ENCODE measurements around the gene GPC5.

GPC5 gene

DNA sequence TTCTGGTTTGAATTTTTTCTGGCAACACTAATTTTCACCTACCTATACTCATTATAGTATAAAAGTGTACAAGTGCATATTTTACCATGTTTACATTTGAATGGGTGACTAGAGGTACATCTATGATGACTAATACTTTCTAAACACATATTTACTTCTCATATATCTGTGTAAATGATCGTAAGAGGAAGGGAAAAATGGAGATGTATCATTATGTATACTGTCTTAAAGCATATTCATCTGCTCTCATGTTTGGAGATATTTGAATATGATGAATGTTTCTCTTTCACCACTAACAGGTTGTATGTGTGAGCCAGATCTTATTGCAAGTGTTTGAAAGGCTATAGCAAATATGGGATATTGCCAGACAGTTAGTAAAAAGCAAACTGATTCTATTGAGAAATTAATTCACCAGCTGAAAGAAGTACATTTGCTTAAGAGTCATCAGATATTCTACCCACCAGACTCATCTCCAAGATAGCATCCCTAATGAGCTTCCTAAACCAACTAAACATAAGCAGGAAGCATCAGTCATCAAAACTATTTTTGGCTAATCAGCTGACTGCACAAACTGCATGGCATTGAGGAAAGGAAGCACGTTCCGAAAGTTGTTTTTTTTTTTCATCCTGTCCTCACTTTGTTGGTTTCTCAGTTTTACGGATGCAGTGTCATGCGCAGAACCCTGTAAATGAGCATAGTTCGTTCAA is 738.2 kb downstream of the GPC5 start:
- DNase-seq, result no peak

DNA sequence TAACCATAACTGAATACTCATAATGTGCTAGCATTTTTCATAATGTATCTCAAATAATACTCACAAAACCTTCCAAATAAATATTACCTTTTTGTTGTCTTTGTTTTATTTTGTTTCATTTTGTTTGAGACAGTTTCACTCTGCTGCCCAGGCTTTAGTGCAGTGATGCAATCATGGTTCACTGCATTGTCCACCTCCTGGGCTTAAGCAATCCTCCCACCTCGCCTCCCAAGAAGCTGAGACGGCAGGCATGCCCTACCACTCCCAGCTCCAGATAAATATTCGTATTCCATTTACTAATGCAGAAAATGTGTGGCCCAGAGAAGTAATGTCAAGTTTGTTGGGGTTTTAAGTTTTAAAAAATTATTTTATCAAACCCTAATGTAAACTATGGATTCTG is 739.1 kb downstream of the GPC5 start:
- DNase-seq, result no peak

DNA sequence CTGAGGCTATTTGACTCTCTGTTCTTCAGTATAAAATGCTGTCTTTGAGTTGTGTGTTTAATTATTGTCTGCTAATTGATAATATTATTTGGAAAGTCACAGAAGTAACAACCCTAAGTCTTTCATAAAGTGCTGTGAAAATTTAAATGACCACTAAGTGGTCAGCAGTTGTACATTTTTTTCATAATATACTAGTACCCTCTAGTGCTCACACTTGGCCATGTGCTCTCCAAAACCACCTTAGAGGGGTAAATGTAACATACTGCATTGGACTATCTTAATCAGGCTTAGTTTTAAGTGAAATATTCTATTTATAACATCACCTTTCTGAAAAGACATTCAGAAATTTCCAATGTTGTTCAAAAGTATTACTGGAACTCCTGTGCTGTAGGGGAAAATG is 745.3 kb downstream of the GPC5 start:
- DNase-seq, result no peak

DNA sequence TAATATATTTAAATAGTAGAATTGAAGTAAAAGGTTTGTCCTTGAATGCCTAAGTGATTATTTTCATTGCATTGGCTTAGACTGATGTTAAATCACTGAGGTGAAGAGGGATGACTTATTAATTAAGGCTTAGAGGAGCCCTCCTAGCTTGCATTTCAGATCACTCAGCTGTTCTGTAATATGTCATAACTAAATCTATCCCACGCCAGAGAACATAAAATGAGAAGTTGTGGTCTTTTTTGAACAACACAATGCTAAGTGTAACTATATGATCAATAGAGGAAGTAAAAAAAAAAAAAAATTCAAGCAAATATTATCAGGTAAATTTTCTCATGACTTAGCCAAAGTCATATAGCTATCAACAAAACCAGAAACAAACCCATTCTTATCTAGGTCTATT is 752.2 kb downstream of the GPC5 start:
- no peak for DNase-seq

DNA sequence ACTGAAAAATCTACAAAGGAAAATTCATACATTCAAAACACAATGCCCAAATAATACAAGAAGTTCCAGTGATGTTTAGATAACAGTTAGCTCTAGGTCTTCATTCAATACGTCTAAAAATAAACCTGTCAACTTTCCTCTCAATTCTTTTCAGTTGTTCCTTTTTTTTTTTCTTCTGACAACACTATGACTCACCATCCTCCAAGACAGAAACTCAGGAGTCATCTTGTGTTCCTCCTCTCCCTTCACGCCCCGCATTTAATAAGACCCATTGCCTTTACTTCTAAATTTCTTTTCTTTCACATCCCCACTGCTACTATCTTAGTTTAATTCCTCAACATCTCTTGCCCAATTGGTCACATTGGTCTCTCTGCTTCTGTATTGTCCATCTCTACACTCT is 759.9 kb downstream of the GPC5 start:
- DNase-seq, result no peak

DNA sequence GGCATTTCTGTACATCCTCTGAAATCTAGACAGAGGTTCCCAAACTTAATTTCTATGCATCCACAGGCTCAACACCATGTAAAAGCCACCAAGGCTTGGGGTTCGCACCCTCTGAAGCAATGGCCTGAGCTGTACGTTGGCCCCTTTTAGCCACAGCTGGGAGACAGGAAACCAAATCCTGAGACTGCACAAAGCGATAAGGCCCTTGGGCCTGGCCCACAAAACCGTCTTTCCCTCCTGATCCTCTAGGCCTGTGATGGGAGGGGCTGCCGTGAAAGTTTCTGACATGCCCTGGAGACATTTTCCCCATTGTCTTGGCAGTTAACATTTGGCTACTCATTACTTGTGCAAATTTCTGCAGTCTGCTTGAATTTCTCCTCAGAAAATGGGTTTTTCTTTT is 766.4 kb downstream of the GPC5 start:
- no peak for DNase-seq

DNA sequence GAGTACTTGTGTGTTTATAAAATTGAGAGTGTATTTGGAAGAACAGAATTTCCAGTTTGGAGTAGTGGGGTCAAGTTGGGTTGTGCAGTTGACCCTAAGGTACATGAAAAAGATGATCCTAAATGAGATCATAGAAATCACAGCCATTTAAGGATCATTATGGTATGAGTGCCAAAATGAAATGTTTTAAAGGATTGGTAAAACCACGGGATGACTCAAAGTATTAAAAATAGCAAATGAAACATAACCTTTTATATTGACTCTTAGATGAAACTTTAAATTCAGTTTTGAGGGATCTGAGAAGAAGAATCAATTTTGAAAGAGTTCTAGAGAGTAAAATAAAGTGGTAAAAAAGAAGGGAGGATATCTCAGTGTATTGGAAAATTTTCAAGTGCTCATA is 773.8 kb downstream of the GPC5 start:
- no peak for DNase-seq

DNA sequence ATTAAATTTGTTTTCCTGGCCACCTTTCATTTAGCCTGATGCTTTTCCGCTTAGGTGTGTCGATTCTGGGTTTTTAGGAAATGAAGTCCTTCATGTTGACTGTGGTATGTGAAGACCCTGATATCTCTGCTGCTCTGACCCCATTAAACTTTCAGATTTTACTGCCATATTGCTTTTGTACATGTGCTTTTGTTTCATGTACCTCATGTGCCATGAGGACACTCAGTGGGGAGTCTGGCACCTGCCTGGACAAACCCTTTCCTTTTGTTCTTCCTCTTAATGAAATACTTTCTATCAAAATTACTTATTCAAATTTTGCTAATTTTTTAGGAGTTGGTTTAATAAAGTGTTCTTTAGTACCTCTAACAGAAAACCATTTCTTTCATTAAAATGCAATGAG is 774.8 kb downstream of the GPC5 start:
- no peak for DNase-seq

DNA sequence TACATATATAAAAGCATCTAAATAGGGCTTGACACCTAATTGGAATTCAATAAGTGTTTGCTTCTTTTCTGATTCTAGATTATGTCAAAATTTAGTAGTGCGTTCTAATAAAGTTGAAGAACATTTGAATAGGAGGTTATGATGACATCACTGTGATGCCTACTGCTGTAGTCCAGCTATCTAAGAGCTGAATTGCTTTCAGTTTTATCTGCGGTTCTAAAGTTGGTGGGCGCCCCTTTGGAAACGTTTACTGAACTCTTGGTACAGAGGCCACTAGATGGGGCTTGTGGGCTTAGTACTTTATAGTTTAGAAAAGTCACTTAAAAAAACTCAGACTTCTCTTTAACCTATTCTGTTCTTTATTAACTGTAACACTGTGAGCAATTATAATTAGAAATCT is 776.9 kb downstream of the GPC5 start:
- peak in 1 of 51 donors; percentile 1 for DNase-seq

DNA sequence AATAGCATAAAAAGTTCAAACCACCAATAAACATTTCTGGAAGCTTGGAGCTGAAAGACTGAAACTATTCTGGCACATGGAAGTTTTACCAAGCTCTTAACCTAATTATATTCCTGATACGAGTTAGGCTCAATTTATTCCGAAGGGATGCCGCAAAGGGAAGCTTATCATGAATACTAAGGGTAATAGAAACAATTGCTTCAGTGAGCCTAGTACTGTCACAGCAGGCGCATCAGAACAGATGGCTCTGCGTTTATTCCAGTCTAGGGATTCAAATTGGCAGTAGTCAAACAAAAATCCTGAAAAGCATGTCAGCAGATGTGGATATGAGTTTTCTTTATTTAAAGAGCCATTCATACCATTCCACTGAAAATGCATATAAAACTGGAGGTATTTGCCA is 779.5 kb downstream of the GPC5 start:
- no peak for DNase-seq

DNA sequence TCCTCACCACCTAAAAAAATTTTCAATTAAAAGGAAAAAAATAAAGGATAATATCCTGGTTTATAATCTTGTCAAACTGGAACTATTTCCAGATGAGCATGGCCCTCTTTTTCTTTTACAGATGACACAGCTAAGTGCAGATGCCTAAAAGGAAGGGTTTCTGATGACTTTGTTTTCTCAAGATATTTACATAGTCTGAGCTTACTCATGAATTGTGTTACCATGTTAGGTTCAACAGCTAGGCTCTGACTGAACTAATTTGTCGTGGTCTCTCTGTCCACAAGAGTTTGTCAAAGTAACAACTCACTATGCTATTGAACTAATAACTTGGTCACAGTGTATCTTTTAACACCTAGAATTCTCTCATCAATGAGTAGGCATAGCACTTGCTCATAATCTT is 780.8 kb downstream of the GPC5 start:
- DNase-seq, result no peak

DNA sequence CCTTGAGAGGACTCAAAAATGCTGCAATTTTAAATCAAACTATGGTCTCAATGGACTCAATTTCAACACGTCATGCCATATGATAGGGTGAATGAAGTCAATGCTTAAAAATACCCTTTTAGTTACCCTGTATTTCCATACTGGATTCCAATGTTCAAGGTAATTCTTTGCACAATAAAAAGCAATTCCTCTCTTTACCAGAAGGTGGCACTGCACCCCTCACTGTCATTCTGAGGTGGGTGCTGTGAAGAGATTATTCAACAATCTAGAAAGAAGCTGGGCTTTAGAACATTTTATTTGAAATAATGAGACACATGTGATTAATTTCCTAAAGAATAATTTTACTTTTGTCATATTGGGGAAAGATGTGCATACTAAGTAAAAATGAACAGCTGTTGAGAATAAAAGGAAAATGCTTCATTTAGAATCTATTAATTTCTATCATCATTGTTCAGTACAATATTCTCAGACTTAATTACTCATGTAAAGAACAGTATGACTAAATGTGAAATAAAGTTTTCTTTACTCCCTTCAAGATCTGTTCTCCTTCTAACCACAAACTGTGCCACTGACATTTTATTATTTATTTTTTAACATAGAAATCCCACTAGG is 789.1 kb downstream of the GPC5 start:
- DNase-seq, result peak in 2 of 51 donors; percentile 12 to 49

DNA sequence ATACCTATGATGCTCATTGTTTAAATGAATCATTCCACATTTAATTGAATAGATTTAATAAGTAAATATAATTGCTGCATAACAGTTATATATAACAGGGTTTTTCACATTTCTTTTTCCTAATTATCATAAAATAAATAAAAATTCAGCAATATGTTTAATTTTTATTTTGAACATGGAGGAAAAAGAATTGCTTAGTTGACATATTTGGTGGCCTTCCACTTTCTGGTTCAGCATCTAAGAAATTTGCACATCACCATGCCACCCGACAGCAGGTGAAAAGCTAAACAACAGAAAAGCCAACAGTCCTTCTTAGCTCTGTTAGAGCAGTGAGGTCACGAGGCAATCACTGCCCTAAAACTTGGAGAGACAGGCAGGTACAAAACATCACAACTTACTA is 790.2 kb downstream of the GPC5 start:
- DNase-seq, result no peak

DNA sequence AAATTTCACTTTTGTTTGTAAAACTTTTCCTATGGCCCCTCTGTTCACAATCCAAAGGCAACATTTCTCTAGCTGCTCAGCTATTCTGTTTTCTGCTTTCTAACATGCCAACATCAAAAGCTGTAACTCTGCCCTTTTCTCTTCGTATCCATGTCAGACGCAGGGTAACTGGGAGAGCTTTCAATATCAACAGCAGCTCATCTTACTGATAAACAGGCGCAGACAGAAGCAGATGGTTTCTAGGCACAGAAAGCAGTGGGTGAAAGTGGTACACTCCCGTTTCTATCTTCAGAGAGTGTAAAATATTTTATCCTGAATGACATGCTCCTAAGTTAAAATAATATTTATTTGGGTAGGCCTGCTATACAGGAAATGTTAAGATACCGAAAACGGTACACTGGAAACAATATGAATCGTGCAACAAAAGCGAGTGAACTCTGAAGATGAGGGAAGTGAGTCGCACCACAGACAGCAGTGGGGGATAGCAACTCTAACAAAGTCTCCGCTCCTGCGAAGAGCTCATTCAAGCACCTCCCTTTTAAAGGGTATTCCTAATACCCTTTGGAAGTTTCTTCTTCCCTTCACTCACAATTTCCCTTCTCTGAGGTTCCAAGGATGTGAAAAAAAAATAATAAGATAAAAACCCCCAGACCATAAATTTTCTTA is 798.3 kb downstream of the GPC5 start:
- no peak for DNase-seq

DNA sequence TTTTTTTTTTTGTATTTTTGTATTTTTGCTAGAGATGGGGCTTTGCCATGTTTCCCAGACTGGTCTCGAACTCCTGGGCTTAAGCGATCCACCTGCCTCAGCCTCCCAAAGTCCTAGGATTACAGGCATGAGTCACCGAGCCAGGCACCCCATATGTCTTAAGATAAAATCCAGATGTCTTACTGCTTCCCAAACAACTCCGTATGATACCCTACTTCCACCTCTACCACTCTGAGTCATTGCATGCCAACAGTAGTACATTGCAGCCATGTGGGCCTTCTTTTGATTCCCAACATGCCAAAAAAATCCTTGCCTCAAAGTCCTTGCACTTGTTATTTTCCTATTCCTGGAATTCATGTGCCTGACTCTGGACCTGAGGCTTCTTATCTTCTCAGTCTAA is 799.2 kb downstream of the GPC5 start:
- DNase-seq, result no peak

DNA sequence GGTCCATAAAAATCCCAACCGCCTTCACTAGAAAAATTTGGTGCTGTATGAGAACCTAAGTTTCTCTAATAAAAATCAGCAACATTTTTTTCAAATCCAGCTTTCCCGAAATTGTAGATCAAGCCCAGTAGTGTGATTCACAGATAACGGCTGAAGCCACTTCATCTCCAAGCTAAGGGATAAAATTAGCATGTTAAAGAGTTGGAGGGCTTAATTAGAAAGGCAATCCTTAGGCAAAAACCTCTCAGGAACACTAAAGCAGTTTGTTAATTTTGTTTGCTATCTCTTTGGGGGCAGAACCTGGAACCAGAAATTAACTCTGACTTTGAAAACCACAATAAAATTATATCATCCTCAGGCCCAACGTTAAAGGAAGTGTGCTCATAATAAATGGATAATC is 820.2 kb downstream of the GPC5 start:
- DNase-seq, result no peak

DNA sequence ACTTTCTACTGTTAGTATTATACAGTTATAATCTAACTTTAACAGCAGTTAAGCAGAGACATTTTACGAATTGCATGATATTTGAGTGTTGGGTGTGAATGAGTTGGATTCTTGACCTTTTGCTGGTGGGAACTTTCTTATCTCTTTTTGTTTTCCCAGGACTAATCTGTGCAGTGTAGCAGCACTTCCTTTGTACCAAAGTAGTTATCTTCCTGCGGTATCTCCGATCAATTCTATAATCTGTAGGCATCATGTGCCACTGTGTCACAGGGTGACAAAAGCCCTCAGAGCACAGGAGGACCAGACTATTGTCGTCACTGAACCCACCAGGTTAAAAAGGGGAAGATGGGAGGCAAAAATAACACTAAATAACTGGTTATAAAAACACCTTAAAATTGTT is 823.5 kb downstream of the GPC5 start:
- no peak for DNase-seq

DNA sequence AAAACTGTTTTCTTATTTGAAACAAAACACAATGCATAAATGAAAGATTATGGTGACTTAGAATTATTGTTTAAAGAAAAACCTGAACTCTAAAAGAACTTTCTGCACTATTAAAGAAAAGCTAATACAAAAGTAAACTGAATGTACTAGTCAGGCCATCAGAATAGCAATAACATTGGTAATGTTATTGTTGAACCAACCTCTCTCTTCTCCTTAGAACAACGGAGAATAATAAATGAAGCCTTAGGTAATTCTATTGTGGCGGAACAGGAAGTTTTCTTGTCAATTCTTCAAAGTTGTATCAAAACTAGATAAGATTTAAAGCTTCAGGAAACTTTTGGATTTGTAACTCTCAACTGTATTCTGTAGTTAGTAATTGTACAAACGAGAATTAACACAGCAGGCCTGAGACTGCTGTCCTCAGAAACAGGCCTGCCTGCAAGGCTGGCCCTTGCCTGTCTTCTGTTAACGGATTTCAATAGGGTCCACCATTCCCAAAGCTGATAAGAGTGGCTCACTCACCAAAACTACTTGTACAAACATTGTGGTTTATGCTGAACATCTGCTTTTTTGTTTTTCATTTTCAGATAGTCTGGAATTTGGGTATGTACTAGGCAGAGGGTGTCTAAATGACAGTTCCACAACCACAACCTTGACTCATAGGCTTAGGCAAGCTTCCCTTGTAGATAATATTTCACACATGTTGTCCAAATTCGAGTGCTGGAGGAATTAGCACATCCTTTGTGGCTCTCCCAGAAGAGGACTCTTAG is 825.8 kb downstream of the GPC5 start:
- DNase-seq, result no peak

DNA sequence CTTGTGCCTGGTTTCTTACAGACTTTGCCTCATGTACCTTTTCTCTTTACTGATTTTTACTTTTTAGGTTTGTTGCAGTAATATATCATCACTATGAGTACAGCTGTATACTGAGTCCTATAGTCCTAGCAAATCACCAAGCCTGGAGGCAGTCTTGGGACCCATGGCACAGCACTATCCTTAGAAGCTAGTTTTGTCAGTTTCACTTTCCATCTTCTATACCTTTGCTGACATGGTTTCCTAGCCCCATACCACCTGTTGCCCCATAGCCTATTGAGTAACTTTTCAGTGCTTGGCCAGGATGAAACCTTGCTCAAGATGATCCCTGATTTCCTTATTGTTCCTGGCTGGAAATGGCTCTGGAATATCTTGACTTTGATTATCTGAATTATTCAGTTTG is 826.4 kb downstream of the GPC5 start:
- no peak for DNase-seq

DNA sequence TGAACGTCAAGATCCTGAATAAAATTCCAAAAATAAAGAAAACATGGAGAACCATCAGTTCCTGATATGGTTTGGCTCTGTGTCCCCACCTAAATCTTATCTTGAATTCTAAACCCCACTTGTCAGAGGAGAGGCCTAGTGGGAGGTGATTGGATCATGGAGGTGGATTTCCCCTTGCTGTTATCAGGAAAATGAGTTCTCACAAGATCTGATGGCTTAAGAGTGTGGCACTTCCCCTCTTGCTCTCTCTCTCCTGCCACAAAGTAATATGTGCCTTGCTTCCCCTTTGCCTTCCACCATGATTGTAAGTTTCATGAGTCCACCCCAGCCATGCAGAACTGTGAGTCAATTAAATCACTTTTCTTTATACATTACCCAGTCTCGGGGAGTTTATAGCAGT is 827.4 kb downstream of the GPC5 start:
- no peak for DNase-seq

DNA sequence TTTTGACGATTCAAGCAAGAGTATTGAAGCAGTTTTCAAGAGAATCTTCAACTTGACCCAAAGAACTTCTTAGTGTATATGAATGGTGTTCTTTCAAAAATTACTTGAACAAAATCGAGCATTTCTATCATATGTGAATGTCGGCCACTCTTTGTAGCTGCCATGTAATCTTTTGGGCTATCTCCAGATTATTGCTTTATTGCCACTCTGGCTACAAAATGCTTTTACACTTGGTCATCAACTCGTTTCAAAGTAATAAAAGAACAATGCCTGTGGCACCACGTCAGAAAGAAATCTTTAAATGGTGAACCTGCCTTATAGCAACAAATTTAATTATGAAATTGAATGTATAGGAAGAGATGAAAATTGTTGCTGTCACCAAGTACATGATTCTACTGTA is 834.5 kb downstream of the GPC5 start:
- DNase-seq, result no peak

DNA sequence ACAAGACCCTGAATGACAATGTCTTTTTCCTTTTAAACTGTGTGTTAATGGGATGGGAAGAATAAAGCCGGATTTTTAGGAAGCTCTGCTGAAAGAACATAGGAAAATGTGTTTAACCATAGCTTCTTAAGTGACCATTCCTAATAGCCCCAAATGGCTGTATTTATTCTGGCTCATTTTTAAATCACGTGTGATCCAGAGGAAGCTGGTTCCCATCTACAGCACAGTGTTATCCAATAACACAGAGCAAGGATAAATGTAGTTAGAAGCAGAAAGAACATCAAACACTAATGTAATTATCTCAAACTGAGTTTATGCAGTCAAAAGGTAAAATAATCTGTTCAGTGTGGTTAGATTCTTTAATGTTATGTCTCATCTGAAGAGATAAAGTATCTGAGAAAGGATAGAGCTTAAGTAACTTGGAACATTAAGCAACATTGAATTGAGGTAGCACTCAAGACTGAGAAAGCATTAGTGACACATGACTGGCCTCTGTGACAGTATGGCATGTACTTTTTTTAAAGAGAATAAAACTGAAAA is 853.3 kb downstream of the GPC5 start:
- no peak for DNase-seq

Measured in hypothalamus (tissue), 51 donors.